HG02870 (cell line): ENCODE results near the gene PREPL.

Source experiments
- ATAC-seq: cut with Tn5 transposase; IDR thresholded peaks from one replicate; pipeline ENCODE4 v1.9.1; 2021; ENCODE audit warnings: mild to moderate bottlenecking, moderate library complexity; ENCODE audit not compliant: unreplicated experiment

The PREPL gene

DNA sequence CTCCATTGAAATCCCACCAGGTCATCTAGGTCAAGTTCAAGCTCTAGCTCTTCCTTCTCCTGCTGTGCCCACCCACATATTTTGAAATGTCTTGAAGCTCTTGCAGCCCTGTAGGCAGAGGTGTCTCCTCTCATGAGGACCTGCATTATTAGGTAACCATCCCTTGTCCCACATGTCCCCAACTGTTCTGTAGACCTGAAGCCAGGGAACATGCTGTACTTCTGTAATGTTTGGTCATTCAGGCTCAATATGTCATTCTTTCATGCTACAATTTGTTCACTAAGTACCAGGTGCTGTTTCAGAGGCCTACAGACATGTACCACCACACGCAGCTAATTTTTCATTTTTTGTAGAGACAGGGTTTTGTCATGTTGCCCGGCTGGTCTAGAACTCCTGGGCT lies 63.9 kb downstream of the PREPL start:
- ATAC-seq, result no peak

DNA sequence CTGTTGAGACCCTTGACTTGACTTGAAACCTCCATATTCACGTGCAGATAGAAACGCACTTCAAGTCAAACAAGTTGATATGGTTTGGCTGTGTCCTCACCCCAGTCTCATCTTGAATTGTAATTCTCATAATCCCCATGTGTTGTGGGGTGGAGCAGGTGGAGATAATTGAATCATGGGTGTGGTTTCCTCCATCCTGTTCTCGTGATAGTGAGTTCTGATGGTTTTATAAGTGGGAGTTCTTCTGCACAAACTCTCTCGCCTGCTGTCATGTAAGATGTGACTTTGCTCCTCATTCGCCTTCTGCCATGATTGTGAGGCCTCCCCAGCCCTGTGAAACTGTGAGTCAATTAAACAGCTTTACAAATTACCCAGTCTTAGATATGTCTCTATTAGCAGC lies 64.6 kb downstream of the PREPL start:
- ATAC-seq, result no peak

DNA sequence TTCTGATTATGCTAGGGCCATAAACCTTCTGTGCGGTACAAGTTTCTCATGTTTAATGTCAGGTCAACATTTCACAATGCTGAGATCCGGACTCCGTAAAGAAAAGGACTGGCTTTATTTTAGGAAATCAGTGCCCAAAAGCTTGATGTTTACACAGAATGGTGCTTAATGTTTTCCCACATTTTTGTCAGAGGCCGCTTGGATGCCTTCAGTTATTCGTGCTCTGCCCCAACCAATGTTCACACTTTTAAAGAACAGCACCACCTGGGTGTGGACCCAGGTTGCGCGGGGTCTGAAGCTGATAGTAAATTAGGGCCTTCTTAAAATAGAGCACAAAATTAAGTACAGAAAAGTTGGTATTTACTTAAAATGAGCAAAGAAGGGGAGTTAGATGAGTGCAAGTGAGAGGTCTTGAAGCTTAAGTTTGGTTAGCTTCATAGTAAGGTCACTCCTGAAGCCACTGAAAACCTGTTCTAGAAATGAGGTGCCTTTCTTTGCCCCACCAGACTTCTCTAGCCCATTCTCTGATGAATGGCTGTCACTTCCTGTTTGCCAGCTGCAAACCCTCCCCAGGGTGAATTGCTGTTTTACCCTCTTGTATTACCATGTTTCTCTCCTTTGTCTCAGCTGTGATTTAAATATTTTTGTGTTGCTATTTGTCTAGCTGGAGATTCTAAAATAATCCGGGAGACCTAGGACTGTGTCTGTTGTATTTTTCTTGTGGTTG lies 65.5 kb downstream of the PREPL start:
- ATAC-seq, result no peak

DNA sequence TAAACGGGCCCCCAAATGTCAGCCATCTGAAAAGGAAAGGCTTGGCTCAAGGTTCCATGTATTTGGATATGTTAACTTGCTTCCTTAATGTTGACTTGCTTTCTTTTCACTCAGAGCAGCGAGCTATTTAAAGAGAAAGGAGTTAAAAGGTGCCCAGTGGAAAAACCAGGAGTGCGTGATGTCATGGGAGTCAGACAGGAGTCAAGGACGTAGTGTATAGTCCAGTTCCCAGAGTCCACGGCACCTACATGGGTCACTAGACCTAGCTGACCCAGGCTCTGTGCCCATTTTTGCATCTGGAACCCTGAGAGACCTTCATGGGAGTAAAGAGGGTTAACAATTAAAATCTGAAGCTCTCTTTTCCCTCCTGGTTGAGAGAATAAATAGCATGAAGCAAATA lies 66.2 kb downstream of the PREPL start:
- ATAC-seq, result no peak

DNA sequence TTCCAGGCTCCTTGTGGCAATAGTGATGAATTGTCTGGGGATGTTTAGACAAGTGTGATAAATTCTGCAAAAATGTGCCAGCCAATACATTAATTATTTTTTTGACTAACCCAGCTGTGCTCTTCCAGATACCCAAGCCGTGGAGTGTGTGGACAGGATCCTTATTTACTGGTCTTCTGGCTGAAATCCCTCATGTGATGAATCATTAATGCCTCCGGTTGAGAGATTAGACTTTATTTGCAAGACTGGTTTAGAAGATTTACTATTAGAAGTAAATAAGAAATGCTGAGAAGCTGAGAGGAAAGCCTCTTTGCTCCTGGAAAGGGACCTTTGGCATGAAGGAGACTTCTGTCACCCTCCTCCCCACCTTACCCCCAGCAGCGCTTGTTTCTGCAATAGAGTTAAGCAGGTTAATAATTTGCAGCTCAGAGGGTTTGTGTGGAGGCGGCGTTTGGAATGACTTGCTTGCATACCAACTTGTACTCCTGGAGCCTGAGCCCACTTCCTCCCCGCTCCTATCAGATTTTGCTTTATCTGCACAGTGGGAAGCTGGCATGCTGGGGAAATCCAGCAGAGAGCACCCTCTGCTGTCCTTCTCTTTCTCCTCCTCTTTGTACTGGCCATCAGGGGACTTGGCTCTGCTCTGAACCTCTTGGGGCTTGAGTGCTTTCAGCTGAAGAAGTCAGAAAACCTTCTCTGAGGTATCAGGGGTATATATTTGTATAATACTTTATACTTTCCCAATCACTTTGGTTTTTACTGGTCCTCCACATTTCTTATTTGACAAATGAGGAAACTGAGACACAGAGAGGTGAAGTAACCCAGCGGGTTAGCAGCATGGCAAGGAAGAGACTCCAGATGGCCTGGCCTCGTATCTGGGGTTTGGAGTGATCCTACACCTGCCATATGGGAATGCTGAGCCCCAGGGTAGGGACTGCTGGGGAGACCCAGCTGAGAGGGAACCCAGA lies 69.7 kb downstream of the PREPL start:
- ATAC-seq, result no peak

DNA sequence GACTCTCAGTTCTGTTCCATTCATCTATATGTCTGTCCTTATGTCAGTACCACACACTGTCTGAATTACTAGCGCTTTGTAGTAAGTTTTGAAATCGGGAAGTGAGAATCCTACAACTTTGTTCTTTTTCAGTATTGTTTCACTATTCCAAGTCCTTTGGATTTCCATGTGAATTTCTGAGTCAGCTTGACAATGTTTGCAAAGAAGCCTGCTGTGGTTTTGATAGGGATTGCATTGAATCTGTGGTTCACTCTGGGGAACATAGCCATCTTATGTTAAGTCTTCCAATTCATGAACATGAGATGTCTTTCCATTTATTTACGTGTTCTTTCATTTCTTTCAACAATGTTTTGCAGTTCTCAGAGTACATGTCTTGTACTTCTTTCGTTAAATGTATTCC lies 71.0 kb downstream of the PREPL start:
- ATAC-seq, result no peak

DNA sequence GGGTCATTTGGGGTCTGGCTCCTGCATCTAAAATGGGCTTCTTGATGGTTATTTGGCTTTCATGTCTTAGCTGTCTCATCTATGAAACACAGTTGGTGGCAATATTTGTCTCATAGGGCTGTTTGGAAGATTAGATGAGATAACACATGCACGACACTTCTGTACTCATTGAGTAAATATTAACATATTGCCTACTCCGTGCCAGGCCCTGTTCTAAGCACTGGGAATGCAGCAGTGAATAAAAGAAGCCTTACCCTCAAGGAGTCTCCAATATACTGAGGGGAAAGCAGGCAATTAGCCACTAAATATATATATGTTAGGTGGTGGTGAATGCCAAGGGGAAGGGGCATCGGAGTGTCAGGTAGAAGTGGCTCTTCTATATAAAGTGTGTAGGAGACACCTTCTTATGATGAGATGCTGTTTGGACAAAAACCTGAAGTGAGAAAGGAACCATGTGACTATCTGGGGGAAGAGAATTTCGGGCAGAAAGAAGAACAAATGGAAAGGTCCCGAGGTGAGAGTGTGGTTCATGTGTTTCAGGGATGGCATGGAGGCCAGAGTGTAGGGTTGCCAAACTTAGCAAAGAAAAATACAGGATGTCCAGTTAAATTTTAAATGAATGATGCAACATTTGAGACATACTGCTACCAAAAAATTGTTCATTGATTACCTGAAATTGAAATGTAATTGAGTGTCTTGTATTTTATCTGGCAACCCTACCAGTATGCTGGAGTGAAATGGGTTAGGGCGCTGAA lies 74.2 kb downstream of the PREPL start:
- no peak for ATAC-seq

DNA sequence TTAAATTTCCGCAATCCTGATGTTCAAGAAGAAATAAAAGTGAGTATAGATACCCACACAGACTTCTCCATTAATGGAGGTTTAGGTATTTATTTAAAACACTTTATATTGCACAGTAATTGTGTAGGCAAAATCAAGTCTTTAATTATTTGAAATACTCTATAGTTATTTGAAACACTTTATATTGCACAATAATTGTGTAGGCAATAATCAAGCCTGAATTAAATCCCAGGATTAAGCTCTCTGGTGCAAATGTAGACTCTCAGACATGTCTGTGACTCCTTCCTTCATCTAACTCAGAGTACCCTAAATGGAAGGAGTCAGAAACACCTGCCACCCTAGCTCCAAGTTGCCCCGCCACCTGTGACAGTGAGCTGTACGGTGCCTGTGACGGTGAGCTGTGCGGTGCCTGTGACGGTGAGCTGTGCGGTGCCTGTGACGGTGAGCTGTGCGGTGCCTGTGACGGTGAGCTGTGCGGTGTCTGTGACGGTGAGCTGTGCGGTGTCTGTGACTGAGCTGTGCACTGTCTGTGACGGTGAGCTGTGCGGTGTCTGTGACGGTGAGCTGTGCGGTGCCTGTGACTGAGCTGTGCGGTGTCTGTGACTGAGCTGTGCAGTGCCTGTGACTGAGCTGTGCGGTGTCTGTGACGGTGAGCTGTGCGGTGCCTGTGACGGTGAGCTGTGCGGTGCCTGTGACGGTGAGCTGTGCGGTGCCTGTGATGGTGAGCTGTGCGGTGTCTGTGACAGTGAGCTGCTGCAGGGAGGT lies 75.0 kb downstream of the PREPL start:
- no peak for ATAC-seq

DNA sequence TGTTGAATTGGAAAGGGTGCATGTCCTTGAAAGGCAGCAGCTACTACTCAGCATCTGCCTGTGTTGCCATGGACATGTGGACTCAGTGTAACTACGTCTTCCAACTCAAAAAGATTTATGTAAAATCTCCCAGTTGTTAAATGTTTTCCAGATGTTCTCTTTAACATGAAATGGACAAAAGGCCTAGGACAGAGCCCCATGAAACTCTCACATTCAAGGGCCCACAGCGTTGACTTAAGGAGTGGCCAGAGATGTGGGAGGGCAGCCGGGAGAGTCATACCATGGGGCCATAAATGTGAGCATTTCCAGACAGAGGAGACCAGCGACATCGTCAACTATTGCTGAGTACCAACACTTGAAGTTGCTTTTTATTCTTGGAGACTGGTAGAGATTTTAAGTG lies 76.1 kb downstream of the PREPL start:
- no peak for ATAC-seq

DNA sequence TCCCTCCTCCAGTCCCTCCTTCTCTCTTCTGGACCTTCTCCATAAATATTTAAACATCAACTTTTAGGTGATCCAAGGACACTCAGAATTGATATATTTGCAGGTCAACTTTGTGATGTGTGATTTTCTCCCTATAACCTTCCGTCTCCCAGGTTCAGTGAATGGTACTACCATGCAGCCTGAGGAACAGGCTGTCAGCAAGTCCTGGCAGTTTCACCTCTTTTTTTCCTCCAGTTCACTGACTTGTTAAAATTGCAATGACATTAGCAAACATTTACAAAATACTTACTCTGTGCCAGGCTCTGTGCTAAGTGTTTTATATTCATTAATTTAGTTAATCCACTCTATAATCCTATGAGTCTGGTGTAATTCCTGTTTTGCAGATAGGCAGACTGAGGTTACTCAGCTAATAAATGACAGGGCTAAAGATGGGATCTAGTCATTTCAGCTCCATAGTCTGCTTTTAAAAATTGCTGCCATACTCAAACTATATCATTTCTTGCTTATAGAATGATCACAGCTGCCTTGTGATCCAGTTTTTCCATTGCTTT lies 78.1 kb downstream of the PREPL start:
- no peak for ATAC-seq

DNA sequence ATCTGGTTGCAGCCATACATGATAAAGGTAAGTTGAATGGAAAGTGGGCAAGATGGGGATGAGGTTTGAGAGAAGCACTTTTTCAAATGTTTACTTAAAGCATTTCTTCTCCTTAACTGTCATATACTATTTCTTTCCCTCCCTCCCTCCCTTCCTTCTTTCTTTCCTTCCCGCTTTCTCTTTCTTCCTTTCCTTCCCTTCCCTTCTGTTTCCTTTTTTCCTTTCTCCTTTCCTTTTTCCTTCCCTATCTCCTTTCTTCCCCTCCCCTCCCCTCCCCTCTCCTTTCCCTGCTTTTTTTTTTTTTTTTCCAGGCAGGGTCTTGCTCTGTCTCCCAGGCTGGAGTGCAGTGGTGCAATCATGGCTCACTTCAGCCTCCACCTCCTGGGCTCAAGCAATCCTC lies 80.4 kb downstream of the PREPL start:
- ATAC-seq, result no peak

DNA sequence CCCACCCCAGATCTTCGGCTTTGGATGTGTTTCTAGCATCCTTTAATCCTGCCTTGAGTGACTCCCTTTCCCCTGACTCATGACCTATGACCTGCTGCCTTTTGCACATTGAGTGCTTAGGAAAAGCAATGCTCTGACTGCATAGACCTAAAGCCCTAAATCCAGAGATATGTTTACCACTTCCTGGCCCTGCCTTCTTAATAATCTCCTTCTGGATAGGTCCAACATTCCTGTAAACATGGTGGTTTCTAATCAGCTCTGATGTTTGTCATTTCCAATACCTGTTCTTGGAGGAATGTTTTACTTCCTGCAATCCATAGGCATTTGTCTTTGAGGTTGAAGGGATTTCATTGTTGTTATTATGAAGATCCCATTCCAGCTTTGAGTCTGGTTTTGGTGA lies 83.8 kb downstream of the PREPL start:
- no peak for ATAC-seq

DNA sequence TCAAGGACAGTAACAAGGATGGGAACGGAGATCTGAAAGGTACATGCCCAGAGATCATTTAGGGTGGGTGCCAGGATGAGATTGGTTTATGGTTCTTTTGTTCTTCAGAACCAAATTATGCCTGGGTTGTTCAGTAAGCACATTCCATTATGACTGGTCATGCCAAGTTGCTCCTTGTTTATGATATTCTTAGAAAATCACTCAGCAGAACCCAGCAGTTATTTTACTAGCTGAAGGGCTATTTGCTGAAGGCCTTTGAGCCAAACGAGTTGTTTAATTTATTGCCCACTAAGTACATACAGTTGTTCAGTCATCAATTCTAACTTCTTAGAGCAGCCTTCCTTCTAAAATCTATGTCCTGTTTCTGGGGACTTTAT lies 85.4 kb downstream of the PREPL start:
- ATAC-seq, result no peak

DNA sequence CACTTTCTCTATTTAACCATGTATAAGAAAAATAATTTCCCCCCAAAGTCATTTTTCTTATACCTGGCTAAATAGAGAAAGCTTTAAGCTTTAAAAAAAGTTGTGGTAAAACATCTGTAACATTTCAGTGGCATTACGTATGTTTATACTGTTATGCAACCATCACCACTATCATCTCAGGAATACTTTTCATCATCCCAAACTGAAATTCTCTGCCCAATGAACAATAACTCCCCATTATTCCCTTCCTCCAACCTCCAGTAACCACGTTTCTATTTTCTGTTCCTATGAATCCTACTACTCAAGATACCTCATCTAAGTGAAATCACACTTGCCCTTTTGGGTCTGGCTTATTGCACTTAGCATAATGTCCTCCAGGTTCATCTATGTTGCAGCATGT lies 87.7 kb downstream of the PREPL start:
- no peak for ATAC-seq

DNA sequence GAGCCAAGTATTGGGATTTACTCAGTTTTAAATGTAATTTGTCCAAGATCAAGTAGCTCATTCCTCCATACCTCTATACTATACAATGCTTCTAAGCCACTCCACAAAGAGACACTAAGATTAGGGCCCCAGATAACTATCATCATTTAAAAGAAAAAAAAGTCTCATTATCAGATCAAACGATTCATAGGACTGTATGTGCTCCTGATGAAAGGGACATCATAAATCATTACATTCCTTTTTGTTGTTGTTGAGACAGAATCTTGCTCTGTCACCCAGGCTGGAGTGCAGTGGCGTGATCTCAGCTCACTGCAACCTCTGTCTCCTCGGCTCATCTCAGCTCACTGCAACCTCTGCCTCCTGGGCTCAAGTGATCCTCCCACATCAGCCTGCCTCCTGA lies 88.2 kb downstream of the PREPL start:
- no peak for ATAC-seq

DNA sequence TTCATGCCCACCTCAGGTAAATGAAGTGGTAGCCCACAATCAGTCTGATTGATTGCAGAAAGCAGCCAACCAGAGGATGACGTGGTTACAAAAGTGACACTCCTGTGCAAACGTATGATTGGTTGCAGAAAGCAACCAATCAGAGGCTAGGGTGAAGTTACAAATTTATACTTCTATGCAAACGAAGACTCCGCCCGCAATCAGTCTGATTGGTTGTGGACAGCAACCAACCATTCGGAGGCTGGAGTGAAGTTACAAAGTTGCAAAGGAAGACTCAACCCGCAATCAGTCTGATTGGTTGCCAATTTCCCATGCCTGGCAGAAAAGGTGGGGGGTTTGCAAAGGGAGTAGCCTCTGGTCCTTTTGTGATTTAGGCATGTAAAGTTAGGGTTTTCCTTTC lies 90.0 kb downstream of the PREPL start:
- ATAC-seq, result no peak

DNA sequence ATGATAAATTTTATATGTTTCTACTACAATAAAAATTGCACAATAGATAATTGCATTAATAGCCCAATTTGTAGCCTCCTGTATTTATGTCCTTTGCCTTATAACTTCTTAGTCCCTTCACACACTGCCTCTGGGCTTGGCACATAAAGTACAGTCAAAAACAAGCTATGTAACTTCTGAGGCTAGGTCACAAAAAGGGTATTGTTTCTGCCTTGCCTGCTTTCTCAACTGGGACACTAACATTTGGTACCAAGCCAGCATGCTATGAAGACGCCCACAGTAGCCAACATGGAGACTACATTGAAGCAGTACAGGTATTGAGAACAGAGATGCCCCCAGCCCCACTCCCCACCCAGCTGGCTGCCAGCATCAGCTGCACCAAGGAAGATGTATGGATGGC lies 91.5 kb downstream of the PREPL start:
- ATAC-seq, result no peak

DNA sequence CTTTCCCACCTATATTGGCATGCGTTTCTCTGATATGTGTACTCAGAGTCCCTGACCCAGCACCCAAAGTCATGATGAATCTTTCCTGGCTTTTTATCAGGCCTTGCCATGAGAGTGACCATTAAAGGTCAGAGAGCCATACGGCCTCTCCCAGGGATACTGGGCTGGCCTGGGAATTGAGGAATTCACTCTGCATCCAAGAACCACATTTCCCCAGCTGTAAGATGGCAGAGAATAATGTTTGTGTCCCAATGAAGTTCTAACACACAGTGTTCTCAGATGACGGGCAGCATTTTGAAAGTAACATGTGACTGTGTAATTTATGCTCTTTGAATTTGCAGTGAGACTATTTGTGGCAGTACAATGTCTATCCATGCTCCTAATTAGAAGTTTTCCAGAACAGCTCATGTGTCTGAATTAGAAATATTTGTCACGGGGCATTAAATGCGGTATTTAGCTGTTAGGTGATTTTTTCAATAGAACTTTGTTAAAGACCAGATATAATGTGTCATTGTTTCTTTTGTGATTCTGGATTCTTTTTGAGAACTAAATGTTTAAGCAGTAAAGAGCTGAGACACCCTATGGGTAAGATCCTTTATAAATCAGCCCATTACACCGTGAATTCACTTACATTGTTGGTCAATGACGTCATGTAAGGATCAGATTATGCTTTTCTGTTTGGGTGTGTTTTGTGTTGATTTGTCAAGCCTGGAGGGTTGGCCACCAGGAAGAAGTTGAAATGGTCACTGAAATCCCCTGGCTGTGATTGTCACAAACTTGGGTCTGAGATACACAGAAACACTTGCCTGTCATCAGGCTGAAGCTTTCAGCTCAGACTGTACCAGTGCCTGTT lies 93.3 kb downstream of the PREPL start:
- no peak for ATAC-seq
